HepG2 (cell line): ENCODE measurements around the gene FRMD4A. TPM values are rescaled to one million over a fixed set of nuclear protein-coding genes. Genes with fewer than 3 reads are reported as not detected.
A peak's percentile ranks its signal among the peaks of the same experiment; 100 is the strongest.

Experiments used
- ARHGAP35 ChIP-seq: sonication (generic); formaldehyde crosslinking; IDR thresholded peaks from 2 replicates; pipeline ENCODE4 v1.9.0; 2022; ENCODE audit warnings: mild to moderate bottlenecking, inconsistent platforms, moderate library complexity, missing genetic modification reagents, borderline replicate concordance
- ATAD3A ChIP-seq: sonication (generic); formaldehyde crosslinking; IDR thresholded peaks from 2 replicates; pipeline ENCODE4 v1.4.0; 2020; ENCODE audit warnings: missing genetic modification reagents
- BCL6 ChIP-seq: IDR thresholded peaks from 2 replicates; pipeline ENCODE4 v1.6.1; 2016; ENCODE audit warnings: missing genetic modification reagents, missing compliant biosample characterization
- CCAR2 ChIP-seq: fragments of 200-400 bp; formaldehyde crosslinking; optimal IDR thresholded peaks from 2 replicates; pipeline ENCODE3; 2018; ENCODE audit warnings: low read depth, mild to moderate bottlenecking, low read length, moderate library complexity
- FIP1L1 ChIP-seq: fragments of 200-400 bp; formaldehyde crosslinking; IDR thresholded peaks from 2 replicates; pipeline ENCODE4 v1.6.1; 2018; ENCODE audit warnings: low read depth, mild to moderate bottlenecking, low read length, moderate library complexity, borderline replicate concordance; ENCODE audit not compliant: insufficient read depth
- FOXA1 ChIP-seq, 2 experiments: fragments of 450-650 bp in 1 of 2; sonication (generic) in 1 of 2; formaldehyde crosslinking in 1 of 2; IDR thresholded peaks; 2 replicates each; pipeline versions ENCODE4 v1.4.0 to v1.6.1; 2016 to 2020; ENCODE audit warnings: missing genetic modification reagents in 1 of 2
- FOXM1 ChIP-seq: sonication (generic); formaldehyde crosslinking; IDR thresholded peaks from 2 replicates; pipeline ENCODE4 v1.5.0; 2020; ENCODE audit warnings: missing genetic modification reagents
- GATAD1 ChIP-seq: IDR thresholded peaks from 2 replicates; pipeline ENCODE4 v1.6.1; 2016; ENCODE audit warnings: missing genetic modification reagents, missing compliant biosample characterization
- HNRNPLL ChIP-seq: fragments of 200-400 bp; formaldehyde crosslinking; IDR thresholded peaks from 2 replicates; pipeline ENCODE4 v1.6.1; 2017; ENCODE audit warnings: mild to moderate bottlenecking, low read depth, low read length; ENCODE audit not compliant: poor library complexity, severe bottlenecking
- NPAS2 ChIP-seq: sonication (generic); formaldehyde crosslinking; IDR thresholded peaks from 2 replicates; pipeline ENCODE4 v1.8.0; 2022; ENCODE audit warnings: mild to moderate bottlenecking, missing genetic modification reagents, borderline replicate concordance
- NR3C1 ChIP-seq: sonication (generic); formaldehyde crosslinking; IDR thresholded peaks from 2 replicates; pipeline ENCODE4 v1.4.0; 2020; ENCODE audit warnings: missing genetic modification reagents
- RAD21 ChIP-seq: fragments of 450-650 bp; formaldehyde crosslinking; IDR thresholded peaks from 2 replicates; pipeline ENCODE4 v1.5.0; 2020; ENCODE audit warnings: mild to moderate bottlenecking
- RFX5 ChIP-seq: IDR thresholded peaks from 2 replicates; pipeline ENCODE4 v1.6.1; 2011; ENCODE audit warnings: low read depth, low read length, improper control_type of control experiment
- SRSF4 ChIP-seq: fragments of 200-400 bp; formaldehyde crosslinking; IDR thresholded peaks from one replicate; pipeline ENCODE4 v1.6.1; 2018; ENCODE audit warnings: mild to moderate bottlenecking, low read depth, low read length, moderate library complexity; ENCODE audit not compliant: poor library complexity, severe bottlenecking
- SUZ12 ChIP-seq: fragments of 150-350 bp; IDR thresholded peaks from 2 replicates; pipeline ENCODE4 v1.6.1; 2014; ENCODE audit warnings: low read depth, low read length
- TAF15 ChIP-seq: fragments of 200-400 bp; formaldehyde crosslinking; IDR thresholded peaks from one replicate; pipeline ENCODE4 v1.6.1; 2018; ENCODE audit warnings: mild to moderate bottlenecking, low read depth, low read length; ENCODE audit not compliant: poor library complexity, severe bottlenecking
- TEAD2 ChIP-seq: sonication (generic); formaldehyde crosslinking; IDR thresholded peaks from 2 replicates; pipeline ENCODE4 v1.9.0; 2021; ENCODE audit warnings: missing genetic modification reagents
- U2AF1 ChIP-seq: fragments of 200-400 bp; formaldehyde crosslinking; optimal IDR thresholded peaks from 2 replicates; pipeline ENCODE3; 2017; ENCODE audit warnings: mild to moderate bottlenecking, low read depth, low read length
- ZNF101 ChIP-seq: sonication (generic); formaldehyde crosslinking; IDR thresholded peaks from 2 replicates; pipeline ENCODE4 v1.4.0; 2020; ENCODE audit warnings: mild to moderate bottlenecking, low read depth, missing genetic modification reagents, borderline replicate concordance
- ZNF460 ChIP-seq: sonication (generic); formaldehyde crosslinking; IDR thresholded peaks from 2 replicates; pipeline ENCODE4 v1.5.1; 2020; ENCODE audit warnings: missing genetic modification reagents, mild to moderate bottlenecking, borderline replicate concordance
- ZNF567 ChIP-seq: sonication (generic); formaldehyde crosslinking; IDR thresholded peaks from 2 replicates; pipeline ENCODE4 v1.8.1; 2023; ENCODE audit warnings: mild to moderate bottlenecking, missing genetic modification reagents, borderline replicate concordance
- ZNF570 ChIP-seq: sonication (generic); formaldehyde crosslinking; IDR thresholded peaks from 2 replicates; pipeline ENCODE4 v1.4.0; 2020; ENCODE audit warnings: mild to moderate bottlenecking, missing genetic modification reagents, borderline replicate concordance
- ZNF720 ChIP-seq: sonication (generic); formaldehyde crosslinking; IDR thresholded peaks from 2 replicates; pipeline ENCODE4 v1.4.0; 2020; ENCODE audit warnings: missing genetic modification reagents
- ZNF772 ChIP-seq: sonication (generic); formaldehyde crosslinking; IDR thresholded peaks from 2 replicates; pipeline ENCODE4 v1.5.0; 2020; ENCODE audit warnings: mild to moderate bottlenecking, missing genetic modification reagents
- ZNF83 ChIP-seq: sonication (generic); formaldehyde crosslinking; IDR thresholded peaks from 2 replicates; pipeline ENCODE4 v1.4.0; 2020; ENCODE audit warnings: missing genetic modification reagents, mild to moderate bottlenecking, borderline replicate concordance
- ZNF891 ChIP-seq: sonication (generic); formaldehyde crosslinking; IDR thresholded peaks from 2 replicates; pipeline ENCODE4 v1.5.0; 2020; ENCODE audit warnings: mild to moderate bottlenecking, missing genetic modification reagents
- ZSCAN20 ChIP-seq: sonication (generic); formaldehyde crosslinking; IDR thresholded peaks from 2 replicates; pipeline ENCODE4 v1.4.0; 2020; ENCODE audit warnings: missing genetic modification reagents, mild to moderate bottlenecking, borderline replicate concordance
- polyA plus RNA-seq, 8 experiments: library from polyadenylated mRNA; depleted of rRNA in 3 of 8; stranded (reverse) in 7 of 8; unstranded in 1 of 8; fragments of >200 nt; fragmentation: Illumina TruSeq in 4 of 8; extraction: Trizol in 4 of 8; gene quantifications; 2 replicates each; pipeline versions ENCODE4 v1.2.1 to v1.2.3, GENCODE V29; 2011 to 2016; ENCODE audit warnings: low read depth in 4 of 8, missing spikeins in 1 of 8, mixed read lengths in 1 of 8; ENCODE audit not compliant: insufficient read depth in 1 of 8
- total RNA-seq, 5 experiments: library from RNA; depleted of rRNA; stranded (reverse); fragments of >200 nt; fragmentation: Illumina TruSeq; extraction: Trizol; gene quantifications; 2 replicates each; pipeline ENCODE4 v1.2.3, GENCODE V29; 2016; ENCODE audit warnings: low read depth in 1 of 5
- TF ChIP-seq, protein P1 (sequence below): sonication (generic); formaldehyde crosslinking; IDR thresholded peaks from 2 replicates; pipeline ENCODE4 v1.4.0; 2020; ENCODE audit warnings: mild to moderate bottlenecking, missing genetic modification reagents
- TF ChIP-seq, protein P2 (sequence below): sonication (generic); formaldehyde crosslinking; IDR thresholded peaks from 2 replicates; pipeline ENCODE4 v1.4.0; 2020; ENCODE audit warnings: mild to moderate bottlenecking, missing genetic modification reagents

FRMD4A gene
- total and polyA plus RNA-seq, 2 of the 13 experiments (the other 11 are each of a cell fraction or from before 2014, with no cell fraction given): 0.09 to 0.26 TPM

DNA sequence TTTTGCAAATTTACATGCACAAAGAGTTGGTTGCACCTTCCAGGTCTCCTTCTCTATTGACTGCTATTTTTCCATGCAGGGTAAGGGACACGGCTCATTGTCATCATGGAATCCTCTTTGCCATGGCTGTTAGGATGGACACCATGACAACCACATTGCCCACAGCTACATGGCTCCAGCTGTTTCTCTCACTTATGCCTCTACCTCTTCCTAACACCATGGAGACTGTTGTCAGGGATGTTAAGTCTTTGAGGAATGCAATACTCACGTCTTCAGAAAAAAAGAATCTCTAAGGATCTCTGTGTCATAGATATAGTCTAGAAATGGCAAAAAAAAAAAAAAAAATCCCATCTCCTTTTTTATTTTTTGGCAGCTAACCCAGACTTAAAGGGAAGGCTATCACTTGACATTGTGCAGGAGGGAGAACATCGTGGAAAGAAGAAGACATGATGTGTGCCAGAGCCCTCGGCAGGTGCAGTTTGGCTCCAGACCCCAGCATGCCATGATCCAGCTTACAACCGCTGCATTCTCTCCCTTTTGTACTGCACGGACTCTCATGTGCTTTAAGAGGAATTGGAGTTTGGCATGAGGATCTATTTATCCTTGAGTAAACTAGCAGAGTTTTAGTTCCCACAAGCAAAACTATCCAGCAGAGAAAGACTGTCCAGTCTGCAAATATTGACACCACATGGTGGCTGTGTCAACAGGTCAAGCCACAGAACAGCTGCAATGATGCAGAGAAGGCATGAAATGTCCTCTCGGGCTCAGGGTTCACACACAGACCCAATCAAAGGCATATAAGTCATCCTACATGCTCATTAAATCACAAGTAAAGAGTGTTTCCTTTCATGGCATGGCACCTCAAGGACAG is 70.8 kb downstream of the FRMD4A start (continued):
- TF ChIP-seq TAF15: no peak
- TF ChIP-seq ZNF720 (CRISPR knock-in tag): no peak
- no peak for TF ChIP-seq NR3C1 (CRISPR knock-in tag)
- no peak for TF ChIP-seq ZSCAN20 (CRISPR knock-in tag)
- no peak for TF ChIP-seq ZNF891 (CRISPR knock-in tag)
- TF ChIP-seq RFX5: no peak
- TF ChIP-seq RAD21 (CRISPR knock-in tag): no peak
- TF ChIP-seq SRSF4: no peak
- TF ChIP-seq ZNF567 (CRISPR knock-in tag): no peak
- no peak for TF ChIP-seq SUZ12
- TF ChIP-seq GATAD1: no peak
- TF ChIP-seq ATAD3A (CRISPR knock-in tag): no peak
- TF ChIP-seq ZNF570: no peak
- no peak for TF ChIP-seq ZNF772
- no peak for TF ChIP-seq ZNF83 (CRISPR knock-in tag)
- no peak for TF ChIP-seq FIP1L1
- no peak for TF ChIP-seq ZNF460 (CRISPR knock-in tag)
- TF ChIP-seq HNRNPLL: no peak
- TF ChIP-seq TEAD2: no peak
- no peak for TF ChIP-seq ARHGAP35 (CRISPR knock-in tag)
- peak; percentile 88 for TF ChIP-seq FOXA1 (IDR thresholded peaks at IDR 0.05)
- peak; percentile 97 for TF ChIP-seq FOXA1 (CRISPR knock-in tag; IDR thresholded peaks at IDR 0.05)
- TF ChIP-seq, protein P1, sequence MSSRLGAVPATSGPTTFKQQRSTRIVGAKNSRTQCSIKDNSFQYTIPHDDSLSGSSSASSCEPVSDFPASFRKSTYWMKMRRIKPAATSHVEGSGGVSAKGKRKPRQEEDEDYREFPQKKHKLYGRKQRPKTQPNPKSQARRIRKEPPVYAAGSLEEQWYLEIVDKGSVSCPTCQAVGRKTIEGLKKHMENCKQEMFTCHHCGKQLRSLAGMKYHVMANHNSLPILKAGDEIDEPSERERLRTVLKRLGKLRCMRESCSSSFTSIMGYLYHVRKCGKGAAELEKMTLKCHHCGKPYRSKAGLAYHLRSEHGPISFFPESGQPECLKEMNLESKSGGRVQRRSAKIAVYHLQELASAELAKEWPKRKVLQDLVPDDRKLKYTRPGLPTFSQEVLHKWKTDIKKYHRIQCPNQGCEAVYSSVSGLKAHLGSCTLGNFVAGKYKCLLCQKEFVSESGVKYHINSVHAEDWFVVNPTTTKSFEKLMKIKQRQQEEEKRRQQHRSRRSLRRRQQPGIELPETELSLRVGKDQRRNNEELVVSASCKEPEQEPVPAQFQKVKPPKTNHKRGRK: no peak
- TF ChIP-seq CCAR2: no peak
- TF ChIP-seq BCL6 (CRISPR knock-in tag): peak; percentile 84
- no peak for TF ChIP-seq U2AF1
- TF ChIP-seq, protein P2, sequence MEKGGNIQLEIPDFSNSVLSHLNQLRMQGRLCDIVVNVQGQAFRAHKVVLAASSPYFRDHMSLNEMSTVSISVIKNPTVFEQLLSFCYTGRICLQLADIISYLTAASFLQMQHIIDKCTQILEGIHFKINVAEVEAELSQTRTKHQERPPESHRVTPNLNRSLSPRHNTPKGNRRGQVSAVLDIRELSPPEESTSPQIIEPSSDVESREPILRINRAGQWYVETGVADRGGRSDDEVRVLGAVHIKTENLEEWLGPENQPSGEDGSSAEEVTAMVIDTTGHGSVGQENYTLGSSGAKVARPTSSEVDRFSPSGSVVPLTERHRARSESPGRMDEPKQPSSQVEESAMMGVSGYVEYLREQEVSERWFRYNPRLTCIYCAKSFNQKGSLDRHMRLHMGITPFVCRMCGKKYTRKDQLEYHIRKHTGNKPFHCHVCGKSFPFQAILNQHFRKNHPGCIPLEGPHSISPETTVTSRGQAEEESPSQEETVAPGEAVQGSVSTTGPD (CRISPR knock-in tag): no peak
- no peak for TF ChIP-seq ZNF101 (CRISPR knock-in tag)
- TF ChIP-seq NPAS2 (CRISPR knock-in tag): no peak
- no peak for TF ChIP-seq FOXM1
